HepG2 (cell line): ENCODE results near the gene LRRC15. TPM values are rescaled to one million over a fixed set of nuclear protein-coding genes. Genes with fewer than 3 reads are reported as not detected.

ENCODE experiments used
- ARID5B ChIP-seq: IDR thresholded peaks from 2 replicates; pipeline ENCODE4 v1.4.0; 2020; ENCODE audit warnings: mild to moderate bottlenecking, missing genetic modification reagents
- BHLHE40 ChIP-seq: IDR thresholded peaks from 2 replicates; pipeline ENCODE4 v1.6.1; 2011; ENCODE audit warnings: low read length, improper control_type of control experiment
- DBP ChIP-seq: sonication (generic); formaldehyde crosslinking; IDR thresholded peaks from 2 replicates; pipeline ENCODE4 v1.4.0; 2020; ENCODE audit warnings: missing genetic modification reagents; ENCODE audit errors: not compliant biosample characterization
- DMAP1 ChIP-seq: IDR thresholded peaks from 2 replicates; pipeline ENCODE4 v1.6.1; 2016
- FOXJ3 ChIP-seq: sonication (generic); formaldehyde crosslinking; IDR thresholded peaks from 2 replicates; pipeline ENCODE4 v1.4.0; 2020; ENCODE audit warnings: missing genetic modification reagents, mild to moderate bottlenecking, borderline replicate concordance
- MAX ChIP-seq: IDR thresholded peaks from 2 replicates; pipeline ENCODE4 v1.6.1; 2012; ENCODE audit warnings: inconsistent platforms
- MTA3 ChIP-seq: sonication (generic); formaldehyde crosslinking; IDR thresholded peaks from 2 replicates; pipeline ENCODE4 v1.4.0; 2020; ENCODE audit warnings: missing genetic modification reagents
- ONECUT2 ChIP-seq: sonication (generic); formaldehyde crosslinking; IDR thresholded peaks from 2 replicates; pipeline ENCODE4 v1.4.0; 2020; ENCODE audit warnings: missing genetic modification reagents
- SMYD3 ChIP-seq: sonication (generic); formaldehyde crosslinking; IDR thresholded peaks from 2 replicates; pipeline ENCODE4 v1.8.1; 2023; ENCODE audit warnings: mild to moderate bottlenecking, missing genetic modification reagents
- THRA ChIP-seq: sonication (generic); formaldehyde crosslinking; IDR thresholded peaks from 2 replicates; pipeline ENCODE4 v1.4.0; 2020; ENCODE audit warnings: missing genetic modification reagents, borderline replicate concordance
- TRIM22 ChIP-seq: fragments of 450-650 bp; IDR thresholded peaks from 2 replicates; pipeline ENCODE4 v1.6.1; 2017
- XRCC5 ChIP-seq: fragments of 200-400 bp; formaldehyde crosslinking; optimal IDR thresholded peaks from 2 replicates; pipeline ENCODE3; 2017; ENCODE audit warnings: mild to moderate bottlenecking, low read length
- ZBTB43 ChIP-seq: sonication (generic); formaldehyde crosslinking; conservative IDR thresholded peaks from 2 replicates; pipeline ENCODE4 v1.4.0; 2020; ENCODE audit warnings: missing genetic modification reagents
- ZFAT ChIP-seq: sonication (generic); formaldehyde crosslinking; conservative IDR thresholded peaks from 2 replicates; pipeline ENCODE4 v1.8.1; 2023; ENCODE audit warnings: missing genetic modification reagents, inconsistent platforms
- ZNF12 ChIP-seq: sonication (generic); formaldehyde crosslinking; IDR thresholded peaks from 2 replicates; pipeline ENCODE4 v1.5.0; 2020; ENCODE audit warnings: missing genetic modification reagents
- ZNF33A ChIP-seq: sonication (generic); formaldehyde crosslinking; IDR thresholded peaks from 2 replicates; pipeline ENCODE4 v1.5.1; 2020; ENCODE audit warnings: missing genetic modification reagents, mild to moderate bottlenecking, moderate library complexity, borderline replicate concordance
- ZNF572 ChIP-seq: sonication (generic); formaldehyde crosslinking; IDR thresholded peaks from 2 replicates; pipeline ENCODE4 v1.5.1; 2020; ENCODE audit warnings: mild to moderate bottlenecking, missing genetic modification reagents
- ZNF598 ChIP-seq: sonication (generic); formaldehyde crosslinking; IDR thresholded peaks from 2 replicates; pipeline ENCODE4 v1.5.1; 2020; ENCODE audit warnings: mild to moderate bottlenecking, missing genetic modification reagents, borderline replicate concordance
- polyA plus RNA-seq, 8 experiments: library from polyadenylated mRNA; depleted of rRNA in 3 of 8; stranded (reverse) in 7 of 8; unstranded in 1 of 8; fragments of >200 nt; fragmentation: Illumina TruSeq in 4 of 8; extraction: Trizol in 4 of 8; gene quantifications; 2 replicates each; pipeline versions ENCODE4 v1.2.1 to v1.2.3, GENCODE V29; 2011 to 2016; ENCODE audit warnings: low read depth in 4 of 8, missing spikeins in 1 of 8, mixed read lengths in 1 of 8; ENCODE audit not compliant: insufficient read depth in 1 of 8
- total RNA-seq, 5 experiments: library from RNA; depleted of rRNA; stranded (reverse); fragments of >200 nt; fragmentation: Illumina TruSeq; extraction: Trizol; gene quantifications; 2 replicates each; pipeline ENCODE4 v1.2.3, GENCODE V29; 2016; ENCODE audit warnings: low read depth in 1 of 5

LRRC15 gene
- total and polyA plus RNA-seq, 2 of the 13 experiments (the other 11 are each of a cell fraction or from before 2014, with no cell fraction given): not detected

- TF ChIP-seq ARID5B (CRISPR knock-in tag): peak; percentile 73
- peak; percentile 63; the same call in 1 of the 2 replicates for TF ChIP-seq FOXJ3 (CRISPR knock-in tag)
- peak; percentile 76; the same call in 1 of the 2 replicates for TF ChIP-seq ZFAT (CRISPR knock-in tag)
- TF ChIP-seq BHLHE40: peak; percentile 84
- no peak for TF ChIP-seq TRIM22
- peak; percentile 55 for TF ChIP-seq XRCC5
- TF ChIP-seq ZBTB43 (CRISPR knock-in tag): 0 out of 2 replicates have a peak, but pooled peaks have one; percentile 22
- TF ChIP-seq DBP: peak; percentile 34
- no peak; the same call in 1 of the 2 replicates for TF ChIP-seq ZNF572 (CRISPR knock-in tag)
- TF ChIP-seq ONECUT2: 0 out of 2 replicates have a peak, but pooled peaks have one; percentile 22
- TF ChIP-seq ZNF598: peak; percentile 76; the same call in 1 of the 2 replicates
- TF ChIP-seq MAX: peak; percentile 92
- TF ChIP-seq ZNF12: 0 out of 2 replicates have a peak, but pooled peaks have one; percentile 31
- no peak for TF ChIP-seq MTA3 (CRISPR knock-in tag)
- TF ChIP-seq THRA (CRISPR knock-in tag): peak; percentile 81
- no peak for TF ChIP-seq ZNF33A
- TF ChIP-seq SMYD3 (CRISPR knock-in tag): 0 out of 2 replicates have a peak, but pooled peaks have one; percentile 34
- TF ChIP-seq DMAP1: peak; percentile 50; the same call in 1 of the 2 replicates
Measured at GRCh38 chr3:194351080-194351672, 18.4 kb downstream of the LRRC15 start, which contains the start of gene CPN2 (continued).
